HepG2 (cell line): ENCODE results near the gene CDKN1A. TPM values are rescaled to one million over a fixed set of nuclear protein-coding genes. Genes with fewer than 3 reads are reported as not detected.

ENCODE experiments used
- ATAC-seq: fragments of 200-7000 bp; cut with Tn5 transposase; 3 replicates; pipeline ENCODE4 v1.9.1; 2020; ENCODE audit warnings: mild to moderate bottlenecking, moderate library complexity
- BruUV-seq: library from RNA; stranded (reverse); fragments of 400-500 nt; replicated peaks from 2 replicates; lab custom pipeline; 2021; lab: Mats Ljungman, UMichigan
- CTCF ChIA-PET: fragments of 300-600 bp; formaldehyde crosslinking; extraction: SDS; loops from one replicate; lab custom pipeline; 2021; ENCODE audit warnings: low total read pairs, inconsistent platforms, low intra/inter-chr PET ratio; lab: Yijun Ruan, JAX
- POLR2A ChIA-PET: fragments of 350-600 bp; sonication (Branson Sonifier 250); formaldehyde crosslinking; loops from one replicate; lab custom pipeline; 2020; ENCODE audit warnings: antibody characterized with exemption, inconsistent platforms; lab: Yijun Ruan, JAX
- DNase-seq: peaks from one replicate; pipeline ENCODE4 v3.0.0-alpha.2; 2015; ENCODE audit warnings: low spot score
- FAIRE-seq: peaks from 3 replicates; lab custom pipeline; 2011; peaks lifted over from hg19 to GRCh38; lab: Jason Lieb, UNC
- H2AFZ ChIP-seq: one replicate; pipeline ENCODE4 v1.6.1; 2011; ENCODE audit warnings: low read length, inconsistent platforms
- H3K27ac ChIP-seq: fragments of 300-600 bp; 3 replicates; pipeline ENCODE4 v1.8.0; 2011; ENCODE audit warnings: mixed run types, mild to moderate bottlenecking, mixed read lengths, low read length, inconsistent platforms; ENCODE audit not compliant: insufficient read depth; ENCODE audit errors: extremely low read length
- H3K27me3 ChIP-seq, 2 experiments: fragments of 200-600 bp in 1 of 2; 2 replicates in 1 of 2; 3 replicates in 1 of 2; pipeline versions ENCODE4 v1.6.0 to v1.8.0; 2011; ENCODE audit warnings: low read length in 2 of 2, mild to moderate bottlenecking in 2 of 2, moderate library complexity in 2 of 2, inconsistent platforms in 1 of 2; ENCODE audit not compliant: insufficient read depth in 2 of 2, control insufficient read depth in 1 of 2
- H3K36me3 ChIP-seq, 2 experiments: fragments of 200-600 bp in 1 of 2; replicated peaks in 1 of 2; 2 replicates in 1 of 2; 3 replicates in 1 of 2; pipeline versions ENCODE4 v1.5.1 to v1.8.0; 2011; ENCODE audit warnings: low read length in 2 of 2, inconsistent platforms in 1 of 2; ENCODE audit not compliant: insufficient read depth in 2 of 2, control insufficient read depth in 1 of 2
- H3K4me1 ChIP-seq: 2 replicates; pipeline ENCODE4 v1.5.1; 2012; ENCODE audit warnings: low read length, inconsistent platforms; ENCODE audit not compliant: insufficient read depth
- H3K4me2 ChIP-seq: 2 replicates; pipeline ENCODE4 v1.6.0; 2011; ENCODE audit warnings: low read depth, low read length, inconsistent platforms
- H3K4me3 ChIP-seq, 3 experiments: fragments of 200-600 bp in 1 of 3; sonication (generic), shearing (Covaris generic) in 1 of 3; replicated peaks in 1 of 3; 2 replicates each; pipeline ENCODE4 v1.5.1; 2011 to 2016; ENCODE audit warnings: low read length in 3 of 3, inconsistent platforms in 2 of 3, low read depth in 2 of 3, mild to moderate bottlenecking in 2 of 3, control low read depth in 1 of 3, mixed read lengths in 1 of 3; ENCODE audit not compliant: insufficient read depth in 1 of 3
- H3K79me2 ChIP-seq: one replicate; pipeline ENCODE4 v1.6.1; 2011; ENCODE audit warnings: low read length, inconsistent platforms; ENCODE audit not compliant: insufficient read depth
- H3K9ac ChIP-seq: 2 replicates; pipeline ENCODE4 v1.6.0; 2011; ENCODE audit warnings: mild to moderate bottlenecking, low read depth, low read length, inconsistent platforms; ENCODE audit not compliant: insufficient read depth
- H3K9me3 ChIP-seq: 2 replicates; pipeline ENCODE4 v1.5.1; 2012; ENCODE audit warnings: mild to moderate bottlenecking, low read length
- H4K20me1 ChIP-seq: 2 replicates; pipeline ENCODE4 v1.6.0; 2011; ENCODE audit warnings: inconsistent platforms, mild to moderate bottlenecking, low read length, moderate library complexity; ENCODE audit not compliant: insufficient read depth
- HMG20A ChIP-seq: IDR thresholded peaks from 2 replicates; pipeline ENCODE4 v1.6.1; 2016; ENCODE audit warnings: borderline replicate concordance
- HNF4G ChIP-seq, 2 experiments: sonication (generic) in 1 of 2; formaldehyde crosslinking in 1 of 2; IDR thresholded peaks; 2 replicates each; pipeline versions ENCODE4 v1.4.0 to v1.6.1; 2011 to 2020; ENCODE audit warnings: borderline replicate concordance in 2 of 2, low read depth in 2 of 2, mild to moderate bottlenecking in 2 of 2, low read length in 1 of 2, missing genetic modification reagents in 1 of 2, moderate library complexity in 1 of 2
- NFRKB ChIP-seq: fragments of 450-650 bp; IDR thresholded peaks from 2 replicates; pipeline ENCODE4 v1.6.1; 2017
- ONECUT2 ChIP-seq: sonication (generic); formaldehyde crosslinking; IDR thresholded peaks from 2 replicates; pipeline ENCODE4 v1.4.0; 2020; ENCODE audit warnings: missing genetic modification reagents
- PAF1 ChIP-seq: IDR thresholded peaks from 2 replicates; pipeline ENCODE4 v1.6.1; 2016; ENCODE audit warnings: missing genetic modification reagents, missing compliant biosample characterization
- POLR2A ChIP-seq, 2 experiments: IDR thresholded peaks; 2 replicates each; pipeline ENCODE4 v1.6.1; 2011; ENCODE audit warnings: low read depth in 2 of 2, low read length in 2 of 2, mild to moderate bottlenecking in 1 of 2, moderate library complexity in 1 of 2; ENCODE audit not compliant: insufficient read depth in 1 of 2
- RBM22 ChIP-seq: fragments of 200-400 bp; formaldehyde crosslinking; optimal IDR thresholded peaks from 2 replicates; pipeline ENCODE3; 2017; ENCODE audit warnings: mild to moderate bottlenecking, low read length, moderate library complexity
- SP140L ChIP-seq: sonication (generic); formaldehyde crosslinking; IDR thresholded peaks from 2 replicates; pipeline ENCODE4 v1.4.0; 2020; ENCODE audit warnings: missing genetic modification reagents, borderline replicate concordance
- SSRP1 ChIP-seq: IDR thresholded peaks from 2 replicates; pipeline ENCODE4 v1.6.1; 2016; ENCODE audit warnings: control low read depth
- ZNF260 ChIP-seq: sonication (generic); formaldehyde crosslinking; IDR thresholded peaks from 2 replicates; pipeline ENCODE4 v1.4.0; 2020; ENCODE audit warnings: missing genetic modification reagents, low read depth, mild to moderate bottlenecking, borderline replicate concordance
- WGBS: methylation state at CpG from one replicate; pipeline ENCODE4 v1.1.6; 2017; ENCODE audit warnings: low lambda C conversion rate; 5-methylcytosine and 5-hydroxymethylcytosine counted together
- in situ Hi-C: cut with HindIII; loops from 2 replicates; pipeline ENCODE4 v1.10.0; 2017; ENCODE audit warnings: low pct_unique_long_range_greater_than_20kb; ENCODE audit not compliant: extremely low pct_ligation_motif_present
- intact Hi-C: fragments of 100-400 bp; cut with micrococcal nuclease; formaldehyde crosslinking; loops from one replicate; pipeline ENCODE4 v1.10.0; 2022; ENCODE audit not compliant: unreplicated experiment
- polyA plus RNA-seq, 8 experiments: library from polyadenylated mRNA; depleted of rRNA in 3 of 8; stranded (reverse) in 7 of 8; unstranded in 1 of 8; fragments of >200 nt; fragmentation: Illumina TruSeq in 4 of 8; extraction: Trizol in 4 of 8; gene quantifications; 2 replicates each; pipeline versions ENCODE4 v1.2.1 to v1.2.3, GENCODE V29; 2011 to 2016; ENCODE audit warnings: low read depth in 4 of 8, missing spikeins in 1 of 8, mixed read lengths in 1 of 8; ENCODE audit not compliant: insufficient read depth in 1 of 8
- total RNA-seq, 5 experiments: library from RNA; depleted of rRNA; stranded (reverse); fragments of >200 nt; fragmentation: Illumina TruSeq; extraction: Trizol; gene quantifications; 2 replicates each; pipeline ENCODE4 v1.2.3, GENCODE V29; 2016; ENCODE audit warnings: low read depth in 1 of 5

The CDKN1A gene
- total and polyA plus RNA-seq, 2 of the 13 experiments (the other 11 are each of a cell fraction or from before 2014, with no cell fraction given): 60.7 to 92.1 TPM

- TF ChIP-seq RBM22 (peak; percentile 76), NFRKB (no peak), SP140L (CRISPR knock-in tag) (no peak), ONECUT2 (CRISPR knock-in tag) (no peak), PAF1 (CRISPR knock-in tag) (peak; percentile 57; the same call in 1 of the 2 replicates), HMG20A (CRISPR knock-in tag) (no peak), SSRP1 (CRISPR knock-in tag) (peak; percentile 15; the same call in 1 of the 2 replicates), HNF4G (IDR thresholded peaks at IDR 0.05; ENCODE audit: borderline replicate concordance, low read depth, low read length) (no peak), HNF4G (CRISPR knock-in tag; IDR thresholded peaks at IDR 0.05; ENCODE audit: borderline replicate concordance, low read depth) (no peak), POLR2A (IDR thresholded peaks at IDR 0.05; ENCODE audit: insufficient read depth in 1 of 2, low read depth in 2 of 2, low read length in 2 of 2) (0 out of 4 replicates have a peak, but pooled peaks of 1 of the 2 experiments have one; percentile 13), ZNF260 (no peak)
These were observed 7.6 kb downstream of the CDKN1A start for GRCh38 chr6:36685926-36686667.

More at GRCh38 chr6:36685926-36686667, 7.6 kb downstream of the CDKN1A start:
- no peak overlapping the region for H3K4me2 ChIP-seq
- H2AFZ ChIP-seq: no peak overlapping the region
- 96% methylated on average over 11 of the region's 11 CpGs for WGBS
- FAIRE-seq (no peak), DNase-seq (no peak), ATAC-seq (no peak)
- H3K4me3 ChIP-seq: no peak overlapping the region
- H3K27me3 ChIP-seq: peaks cover 4 to 19% of the 10 kb centered on the region in 2 experiments; a peak in 3 of 5 replicates
- CTCF ChIA-PET: no interaction called here
- H4K20me1 ChIP-seq: peaks cover 64% of the 10 kb centered on the region
- H3K9me3 ChIP-seq: no peaks in the 10 kb centered on the region
- no TSS peak for BruUV-seq
- peaks cover 29% of the 10 kb centered on the region for H3K4me1 ChIP-seq
- intact Hi-C loops: no loop called here
- peaks cover 29 to 49% of the 10 kb centered on the region in 2 experiments for H3K36me3 ChIP-seq
- in situ Hi-C loops: no loop called here
- peaks cover 17% of the 10 kb centered on the region for H3K79me2 ChIP-seq
- H3K27ac ChIP-seq: no peak overlapping the region
- POLR2A ChIA-PET: interaction anchor here (1.0 to 2.4 kb wide), 3 partner anchors 8 to 43 kb away, joined by 4 to 10 read pairs (median 9); partner anchors contain the start of gene CDKN1A
- no peak overlapping the region for H3K9ac ChIP-seq
